A673 (cell line): ENCODE results near the gene RNF220. TPM values are rescaled to one million over a fixed set of nuclear protein-coding genes. Genes with fewer than 3 reads are reported as not detected.

Experiments
- BruUV-seq: library from RNA; stranded (reverse); fragments of 400-500 nt; replicated peaks from 2 replicates; lab custom pipeline; 2021; lab: Mats Ljungman, UMichigan
- CTCF ChIA-PET: fragments of 300-600 bp; sonication (Branson Sonifier 250); formaldehyde crosslinking; loops from one replicate; lab custom pipeline; 2022; ENCODE audit warnings: antibody characterized with exemption; lab: Charles Lee
- POLR2A ChIA-PET: fragments of 300-600 bp; sonication (Branson Sonifier 250); formaldehyde crosslinking; loops from one replicate; lab custom pipeline; 2022; ENCODE audit warnings: antibody characterized with exemption; ENCODE audit not compliant: low non-redundant PET; lab: Charles Lee
- DNase-seq: peaks from one replicate; pipeline ENCODE4 v3.0.0-alpha.2; 2015; ENCODE audit warnings: low spot score
- H3K27ac ChIP-seq: fragments of 200-600 bp; sonication (generic); 2 replicates; pipeline ENCODE4 v1.5.1; 2016; ENCODE audit warnings: mixed run types, low read depth, mild to moderate bottlenecking, mixed read lengths, antibody characterized with exemption, low read length; ENCODE audit not compliant: poor library complexity, severe bottlenecking
- H3K27me3 ChIP-seq: fragments of 200-600 bp; sonication (generic); replicated peaks from 2 replicates; pipeline ENCODE4 v1.6.1; 2017; ENCODE audit warnings: mixed run types, low read depth, mild to moderate bottlenecking, mixed read lengths, antibody characterized with exemption, low read length; ENCODE audit not compliant: insufficient read depth, poor library complexity
- H3K36me3 ChIP-seq: fragments of 200-600 bp; sonication (generic); 2 replicates; pipeline ENCODE4 v1.6.1; 2016; ENCODE audit warnings: mixed run types, mild to moderate bottlenecking, mixed read lengths, antibody characterized with exemption, low read length; ENCODE audit not compliant: insufficient read depth, poor library complexity, severe bottlenecking
- H3K4me1 ChIP-seq: fragments of 200-600 bp; sonication (generic); 2 replicates; pipeline ENCODE4 v1.6.1; 2017; ENCODE audit warnings: mixed run types, mild to moderate bottlenecking, mixed read lengths, antibody characterized with exemption, low read length; ENCODE audit not compliant: insufficient read depth, poor library complexity, severe bottlenecking
- H3K4me3 ChIP-seq: fragments of 200-600 bp; sonication (generic); 2 replicates; pipeline ENCODE4 v1.5.1; 2016; ENCODE audit warnings: low read depth, mixed run types, mild to moderate bottlenecking, mixed read lengths, low read length; ENCODE audit not compliant: poor library complexity, severe bottlenecking
- H3K9me3 ChIP-seq: fragments of 200-600 bp; sonication (generic); 2 replicates; pipeline ENCODE4 v1.6.1; 2016; ENCODE audit warnings: mixed run types, low read depth, mild to moderate bottlenecking, mixed read lengths, antibody characterized with exemption, low read length; ENCODE audit not compliant: poor library complexity, severe bottlenecking
- EZH2 ChIP-seq: fragments of 200-600 bp; sonication (generic); IDR thresholded peaks from 2 replicates; pipeline ENCODE4 v1.6.1; 2017; ENCODE audit warnings: borderline replicate concordance, low read depth, mild to moderate bottlenecking, mixed read lengths, antibody characterized with exemption, low read length; ENCODE audit not compliant: poor library complexity, severe bottlenecking
- intact Hi-C: fragments of 100-400 bp; cut with micrococcal nuclease; formaldehyde crosslinking; loops from one replicate; pipeline ENCODE4 v1.10.0; 2022; ENCODE audit not compliant: unreplicated experiment
- total RNA-seq: library from RNA; stranded (reverse); gene quantifications from 2 replicates; pipeline ENCODE4 v1.2.3, GENCODE V29; 2021
- TF ChIP-seq, protein P1 (sequence below): fragments of 300-800, 200-600 bp; sonication (generic); conservative IDR thresholded peaks from 2 replicates; pipeline ENCODE4 v1.5.1; 2017; ENCODE audit warnings: low read depth, mild to moderate bottlenecking, antibody characterized with exemption, low read length, moderate library complexity, mixed read lengths

The RNF220 gene
- total RNA-seq, 1 experiment from 2014 or later = 80.6 TPM

DNA sequence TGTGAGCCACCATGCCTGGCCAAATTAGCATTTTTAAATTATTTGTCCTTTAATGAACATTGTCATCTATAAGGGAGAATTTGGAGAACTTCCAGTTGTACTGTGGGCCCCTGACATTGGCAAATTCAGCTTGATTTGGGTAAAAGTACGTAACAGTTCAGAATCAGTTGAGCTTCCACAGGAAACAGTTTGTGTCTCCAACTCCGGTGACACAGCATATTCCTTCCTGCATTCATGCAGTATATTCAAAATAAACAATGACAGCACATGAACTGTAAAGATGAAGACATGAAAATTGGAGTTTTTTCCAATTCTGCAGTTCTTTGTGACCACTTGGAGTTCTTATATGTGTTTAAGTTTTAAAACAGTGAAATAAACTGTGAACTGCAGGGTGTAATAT is 28.2 kb downstream of the RNF220 start:
- H3K4me3 ChIP-seq = no peak overlapping the region
- H3K36me3 ChIP-seq = no peaks in the 10 kb centered on the region
- no peak overlapping the region for H3K27ac ChIP-seq
- CTCF ChIA-PET = no interaction called here
- POLR2A ChIA-PET = no interaction called here
- no peaks in the 10 kb centered on the region for H3K4me1 ChIP-seq
- TF ChIP-seq EZH2 = no peak
- TF ChIP-seq, protein P1, sequence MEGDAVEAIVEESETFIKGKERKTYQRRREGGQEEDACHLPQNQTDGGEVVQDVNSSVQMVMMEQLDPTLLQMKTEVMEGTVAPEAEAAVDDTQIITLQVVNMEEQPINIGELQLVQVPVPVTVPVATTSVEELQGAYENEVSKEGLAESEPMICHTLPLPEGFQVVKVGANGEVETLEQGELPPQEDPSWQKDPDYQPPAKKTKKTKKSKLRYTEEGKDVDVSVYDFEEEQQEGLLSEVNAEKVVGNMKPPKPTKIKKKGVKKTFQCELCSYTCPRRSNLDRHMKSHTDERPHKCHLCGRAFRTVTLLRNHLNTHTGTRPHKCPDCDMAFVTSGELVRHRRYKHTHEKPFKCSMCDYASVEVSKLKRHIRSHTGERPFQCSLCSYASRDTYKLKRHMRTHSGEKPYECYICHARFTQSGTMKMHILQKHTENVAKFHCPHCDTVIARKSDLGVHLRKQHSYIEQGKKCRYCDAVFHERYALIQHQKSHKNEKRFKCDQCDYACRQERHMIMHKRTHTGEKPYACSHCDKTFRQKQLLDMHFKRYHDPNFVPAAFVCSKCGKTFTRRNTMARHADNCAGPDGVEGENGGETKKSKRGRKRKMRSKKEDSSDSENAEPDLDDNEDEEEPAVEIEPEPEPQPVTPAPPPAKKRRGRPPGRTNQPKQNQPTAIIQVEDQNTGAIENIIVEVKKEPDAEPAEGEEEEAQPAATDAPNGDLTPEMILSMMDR = no peak
- no peaks in the 10 kb centered on the region for H3K9me3 ChIP-seq
- intact Hi-C loops = no loop called here
- BruUV-seq = no TSS peak
- no peak for DNase-seq
- H3K27me3 ChIP-seq = no peaks in the 10 kb centered on the region

DNA sequence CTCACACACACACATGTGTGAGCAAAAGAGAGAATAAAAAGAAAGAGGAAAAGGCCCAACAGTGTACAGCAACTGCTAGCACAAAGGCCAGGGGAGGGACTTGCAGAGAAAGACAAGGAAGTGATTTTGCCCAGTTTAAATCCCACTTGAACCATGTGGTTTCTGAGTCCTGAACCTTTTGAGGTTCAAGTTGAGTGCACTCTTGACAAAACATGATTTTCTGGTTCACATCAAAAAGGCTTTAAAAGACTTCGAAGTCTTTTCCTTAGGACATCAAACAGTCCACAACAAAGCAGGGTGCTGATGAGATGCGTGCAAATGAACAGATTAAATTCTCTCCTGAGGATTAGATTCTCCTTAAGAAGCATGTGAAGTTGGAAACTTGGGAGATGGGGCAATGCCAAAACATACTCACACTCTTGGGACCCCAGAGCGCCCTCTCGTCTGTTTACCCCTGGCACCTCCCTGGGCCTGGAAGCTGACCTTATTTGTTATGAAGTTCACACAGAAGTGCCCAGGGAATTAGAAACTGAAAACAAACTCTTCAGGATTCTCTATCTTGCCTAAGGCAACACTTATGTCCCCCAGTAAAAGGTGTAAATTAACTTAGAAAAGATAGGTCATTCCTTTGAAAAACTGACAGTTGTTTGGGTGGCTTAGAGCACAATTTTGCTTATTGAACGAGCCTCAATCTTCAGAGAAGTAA is 31.5 kb downstream of the RNF220 start:
- DNase-seq = no peak
- H3K9me3 ChIP-seq = no peaks in the 10 kb centered on the region
- TF ChIP-seq, protein P1 = no peak
- TF ChIP-seq EZH2 = no peak
- intact Hi-C loops = no loop called here
- POLR2A ChIA-PET = no interaction called here
- no peak overlapping the region for H3K4me3 ChIP-seq
- no peaks in the 10 kb centered on the region for H3K4me1 ChIP-seq
- no peaks in the 10 kb centered on the region for H3K36me3 ChIP-seq
- no peaks in the 10 kb centered on the region for H3K27me3 ChIP-seq
- CTCF ChIA-PET = no interaction called here
- BruUV-seq = no TSS peak
- H3K27ac ChIP-seq = no peak overlapping the region

DNA sequence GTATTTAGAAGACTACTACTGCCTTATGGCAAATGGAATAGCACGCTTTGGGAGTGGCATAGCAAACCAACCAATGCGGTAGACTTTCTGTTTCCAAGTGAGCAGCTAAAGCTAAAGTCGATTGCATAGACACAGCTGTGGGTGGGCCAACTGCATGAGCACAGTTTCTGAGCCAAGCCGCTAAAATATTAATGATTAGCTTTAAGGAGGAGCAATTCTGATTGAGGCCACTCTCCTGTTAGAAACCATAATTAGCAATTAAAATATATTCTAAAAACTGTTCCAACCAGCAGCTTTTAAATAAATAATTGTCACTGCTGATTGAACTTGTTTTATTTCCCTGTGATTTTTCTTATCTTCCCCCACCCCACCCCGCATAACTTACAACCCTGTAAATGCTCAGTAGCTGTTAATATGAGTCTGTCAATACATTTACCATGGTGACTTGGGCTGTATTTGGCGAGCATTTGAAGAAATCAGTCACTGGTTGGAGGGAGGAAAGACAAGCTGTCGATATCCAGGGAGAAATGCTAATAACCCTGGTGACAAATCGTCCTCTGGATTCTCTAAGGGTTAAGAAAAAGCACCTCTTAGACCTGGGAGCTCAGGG is 32.2 kb downstream of the RNF220 start:
- H3K27me3 ChIP-seq = no peaks in the 10 kb centered on the region
- BruUV-seq = no TSS peak
- peak; percentile 48 for DNase-seq
- H3K27ac ChIP-seq = no peak overlapping the region
- ChIA-PET CTCF (no interaction called here), POLR2A (no interaction called here)
- TF ChIP-seq EZH2 = no peak
- TF ChIP-seq, protein P1 = no peak
- intact Hi-C loops = no loop called here
- no peaks in the 10 kb centered on the region for H3K36me3 ChIP-seq
- no peaks in the 10 kb centered on the region for H3K9me3 ChIP-seq
- no peaks in the 10 kb centered on the region for H3K4me1 ChIP-seq
- no peak overlapping the region for H3K4me3 ChIP-seq
